ENCODE results near the gene DLEC1. TPM values are rescaled to one million over a fixed set of nuclear protein-coding genes. Genes with fewer than 3 reads are reported as not detected.
A peak's percentile ranks its signal among the peaks of the same experiment; 100 is the strongest.

Gene DLEC1
- total and polyA plus RNA-seq, 9 of the 15 experiments (the other 6 are each of a cell fraction or from before 2014, with no cell fraction given): 0.07 to 0.08 TPM; not detected in 7

- no peak for TF ChIP-seq ZBTB43 (CRISPR knock-in tag; IDR thresholded peaks at IDR 0.05)
- TF ChIP-seq L3MBTL2 (IDR thresholded peaks at IDR 0.05): peak; percentile 89
- no peak for TF ChIP-seq TSC22D4 (tag; IDR thresholded peaks at IDR 0.05)
- no peak for TF ChIP-seq ZNF133 (CRISPR knock-in tag; IDR thresholded peaks at IDR 0.05)
- TF ChIP-seq NFE2 (IDR thresholded peaks at IDR 0.05; ENCODE audit: low read depth): no peak
- peak; percentile 100 for TF ChIP-seq USF1 (CRISPR knock-in tag; IDR thresholded peaks at IDR 0.05)
- no peak for TF ChIP-seq BACH1 (tag; IDR thresholded peaks at IDR 0.05)
- TF ChIP-seq ATF1 (CRISPR knock-in tag; IDR thresholded peaks at IDR 0.05): no peak
- TF ChIP-seq ATF1 (tag; IDR thresholded peaks at IDR 0.05): peak; percentile 89
- no peak for TF ChIP-seq PTTG1 (tag; IDR thresholded peaks at IDR 0.05; ENCODE audit: low read depth)
- 0 out of 2 replicates have a peak, but pooled peaks have one; percentile 4 for TF ChIP-seq E2F3 (CRISPR knock-in tag; IDR thresholded peaks at IDR 0.05)
- no peak for TF ChIP-seq KLF1 (tag; IDR thresholded peaks at IDR 0.05)
- TF ChIP-seq BCOR (IDR thresholded peaks at IDR 0.05): no peak
- TF ChIP-seq ARID4B (CRISPR knock-in tag; IDR thresholded peaks at IDR 0.05): no peak
- peak; percentile 83 for TF ChIP-seq CTCFL (IDR thresholded peaks at IDR 0.05; ENCODE audit: borderline replicate concordance, insufficient read depth, low read depth, low read length, poor library complexity, severe bottlenecking)
- TF ChIP-seq TEAD2 (tag; IDR thresholded peaks at IDR 0.05): peak; percentile 90
- peak; percentile 51 for TF ChIP-seq SP1 (CRISPR knock-in tag; IDR thresholded peaks at IDR 0.05)
- TF ChIP-seq SIX5 (IDR thresholded peaks at IDR 0.05; ENCODE audit: borderline replicate concordance in 1 of 2, insufficient read depth in 1 of 2, low read depth in 1 of 2, low read length in 2 of 2): no peak
- peak; percentile 59 to 100 for TF ChIP-seq KDM1A (IDR thresholded peaks at IDR 0.05)
- TF ChIP-seq KHSRP (IDR thresholded peaks at IDR 0.05): 0 out of 2 replicates have a peak, but pooled peaks have one; percentile 28
- no peak for TF ChIP-seq ZNF274 (IDR thresholded peaks at IDR 0.05; ENCODE audit: borderline replicate concordance, low read depth, low read length)
- TF ChIP-seq PTBP1 (IDR thresholded peaks at IDR 0.05; ENCODE audit: low read depth, low read length): no peak
- no peak for TF ChIP-seq ZNF41 (CRISPR knock-in tag; conservative IDR thresholded peaks at IDR 0.05)
Observed at GRCh38 chr3:37996785-37997301, 42.2 kb upstream of the DLEC1 start (continued).
